Measurements from ENCODE around the gene S100A4.

S100A4 gene

GRCh38 chr1:153503766-153504165 lies 41.8 kb downstream of the S100A4 start:
- DNase-seq: no peak

GRCh38 chr1:153498746-153499145 lies 46.9 kb downstream of the S100A4 start:
- no peak for DNase-seq

DNA sequence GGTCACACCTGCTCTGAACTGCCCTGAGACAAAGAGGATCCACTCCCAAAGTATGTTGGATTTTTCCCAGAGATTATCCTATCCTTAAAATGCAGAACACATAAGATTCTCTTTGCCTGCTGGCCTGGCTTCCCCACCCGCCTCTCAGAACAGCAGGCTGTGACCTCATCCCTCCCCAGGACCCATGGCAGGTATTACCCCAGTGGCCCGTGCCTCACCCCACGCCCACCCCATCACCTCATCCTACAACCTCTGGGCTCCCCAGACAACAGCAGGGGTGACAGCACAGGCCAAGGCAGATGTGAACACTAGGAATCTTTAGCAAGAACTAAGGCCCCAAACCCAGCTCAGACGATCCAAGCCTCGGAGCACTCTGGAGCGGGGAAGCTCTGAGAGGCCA lies 50.1 kb downstream of the S100A4 start:
- DNase-seq: no peak

GRCh38 chr1:153494976-153495535 lies 50.5 kb downstream of the S100A4 start:
- peak; percentile 92 for DNase-seq
